SK-N-MC (cell line): ENCODE measurements around the gene SCCPDH.
"Not testable (repeated sequence)": the region's sequence is repeated elsewhere in the genome, so short reads cannot be mapped to it uniquely, and the experiment has no call there.

Experiments
- DNase-seq: peaks from one replicate; pipeline ENCODE4 v3.0.0-alpha.2; 2011; ENCODE audit warnings: low read depth, low spot score
- H3K27ac ChIP-seq: fragments of 200-600 bp; sonication (generic); 2 replicates; pipeline ENCODE4 v1.5.1; 2016; ENCODE audit warnings: mixed run types
- H3K36me3 ChIP-seq: fragments of 200-600 bp; sonication (generic); 2 replicates; pipeline ENCODE4 v1.6.1; 2017; ENCODE audit warnings: antibody characterized with exemption, low read length, mixed read lengths; ENCODE audit not compliant: insufficient read depth
- H3K4me3 ChIP-seq: fragments of 200-600 bp; sonication (generic); 2 replicates; pipeline ENCODE4 v1.5.1; 2016
- H3K9ac ChIP-seq: fragments of 200-600 bp; sonication (generic); 2 replicates; pipeline ENCODE4 v1.8.0; 2017; ENCODE audit warnings: mixed run types, mixed read lengths; ENCODE audit not compliant: insufficient read length
- H3K9me3 ChIP-seq: fragments of 200-600 bp; sonication (generic); 2 replicates; pipeline ENCODE4 v1.6.1; 2017; ENCODE audit warnings: low read depth, mild to moderate bottlenecking, antibody characterized with exemption, low read length, moderate library complexity, mixed read lengths
- EZH2 ChIP-seq: fragments of 200-600 bp; sonication (generic); IDR thresholded peaks from one replicate; pipeline ENCODE4 v1.6.1; 2017; ENCODE audit warnings: antibody characterized with exemption
- FOXP2 ChIP-seq: optimal IDR thresholded peaks from 2 replicates; pipeline ENCODE3; 2011; ENCODE audit warnings: mild to moderate bottlenecking, moderate library complexity; ENCODE audit not compliant: insufficient read depth; ENCODE audit errors: extremely low read length, control extremely low read depth
- POLR2AphosphoS5 ChIP-seq: IDR thresholded peaks from 2 replicates; pipeline ENCODE4 v1.6.1; 2012; ENCODE audit warnings: mild to moderate bottlenecking, low read depth, low read length, borderline replicate concordance

The SCCPDH gene

DNA sequence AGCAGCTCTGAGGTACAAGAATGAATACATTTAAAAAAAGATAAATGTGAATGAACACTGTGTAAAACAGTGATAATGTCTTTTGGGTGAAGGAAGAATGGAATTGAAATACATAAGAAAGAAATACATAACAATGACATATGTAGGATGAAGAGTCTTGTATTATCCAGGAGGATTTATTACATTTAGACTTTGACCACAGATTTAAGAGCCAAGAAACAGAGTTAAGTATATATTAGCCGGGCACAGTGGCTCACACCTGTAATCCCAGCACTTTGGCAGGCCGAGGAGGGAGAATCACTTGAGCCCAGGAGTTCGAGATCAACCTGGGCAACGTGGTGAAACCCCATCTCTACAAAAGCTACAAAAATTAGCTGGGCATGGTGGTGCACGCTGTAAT is 79.7 kb downstream of the SCCPDH start:
- no peak for DNase-seq
- Histone ChIP-seq H3K27ac (no peak overlapping the region), H3K4me3 (no peak overlapping the region), H3K9me3 (no peaks in the 10 kb centered on the region), H3K9ac (no peak overlapping the region), H3K36me3 (no peaks in the 10 kb centered on the region)
- TF ChIP-seq POLR2AphosphoS5: no peak
- TF ChIP-seq FOXP2: no peak

DNA sequence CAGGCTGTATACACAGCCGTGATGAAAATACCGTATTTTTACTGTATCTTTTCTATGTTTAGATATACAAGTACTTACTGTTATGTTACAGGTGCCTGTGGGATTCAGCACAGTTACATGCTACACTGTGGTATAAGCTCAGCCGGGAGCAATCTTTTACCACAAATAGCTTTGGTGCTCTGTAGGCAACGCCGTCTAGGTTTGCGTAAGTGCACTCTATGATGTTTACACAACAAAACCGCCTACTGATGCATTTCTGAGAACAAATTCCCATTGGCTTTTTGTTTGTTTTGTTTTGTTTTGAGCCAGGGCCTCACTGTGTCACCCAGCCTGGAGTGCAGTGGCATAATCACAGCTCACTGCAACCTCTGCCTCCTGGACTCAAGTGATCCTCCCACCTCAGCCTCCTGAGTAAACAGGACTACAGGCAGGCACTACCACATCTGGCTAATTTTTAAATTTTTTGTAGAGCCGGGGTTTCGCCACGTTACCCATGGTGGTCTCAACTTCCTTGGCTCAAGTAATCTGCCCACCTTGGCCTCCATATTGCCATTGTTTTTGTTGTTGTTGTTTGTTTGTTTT is 81.0 kb downstream of the SCCPDH start:
- H3K27ac ChIP-seq: no peak overlapping the region
- TF ChIP-seq POLR2AphosphoS5: no peak
- TF ChIP-seq FOXP2: no peak
- TF ChIP-seq EZH2: no peak
- no peak overlapping the region for H3K4me3 ChIP-seq
- H3K36me3 ChIP-seq: no peaks in the 10 kb centered on the region
- no peaks in the 10 kb centered on the region for H3K9me3 ChIP-seq
- H3K9ac ChIP-seq: no peak overlapping the region
- no peak for DNase-seq

DNA sequence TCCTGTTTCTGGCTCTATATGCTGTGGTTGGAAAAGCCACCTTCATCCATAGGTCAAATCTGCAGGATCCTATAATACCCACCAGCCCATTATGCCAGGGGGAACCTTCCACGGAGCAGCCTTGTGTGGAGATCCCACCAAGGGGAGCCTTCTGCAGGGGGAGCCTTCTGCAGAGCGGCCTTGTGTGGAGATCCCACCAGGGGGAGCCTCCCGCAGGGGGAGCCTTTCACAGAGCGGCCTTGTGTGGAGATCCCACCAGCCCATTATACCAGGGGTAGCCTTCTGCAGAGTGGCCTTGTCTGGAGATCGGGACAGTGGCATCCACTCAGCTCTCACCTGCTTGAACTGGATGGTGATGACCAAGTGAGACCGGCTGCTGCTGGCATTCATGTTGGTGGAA is 85.3 kb downstream of the SCCPDH start:
- Histone ChIP-seq H3K4me3 (no peak overlapping the region), H3K9me3 (no peaks in the 10 kb centered on the region), H3K36me3 (no peaks in the 10 kb centered on the region), H3K27ac (no peak overlapping the region), H3K9ac (no peak overlapping the region)
- DNase-seq: no peak
- TF ChIP-seq FOXP2 (no peak), POLR2AphosphoS5 (no peak), EZH2 (no peak)

DNA sequence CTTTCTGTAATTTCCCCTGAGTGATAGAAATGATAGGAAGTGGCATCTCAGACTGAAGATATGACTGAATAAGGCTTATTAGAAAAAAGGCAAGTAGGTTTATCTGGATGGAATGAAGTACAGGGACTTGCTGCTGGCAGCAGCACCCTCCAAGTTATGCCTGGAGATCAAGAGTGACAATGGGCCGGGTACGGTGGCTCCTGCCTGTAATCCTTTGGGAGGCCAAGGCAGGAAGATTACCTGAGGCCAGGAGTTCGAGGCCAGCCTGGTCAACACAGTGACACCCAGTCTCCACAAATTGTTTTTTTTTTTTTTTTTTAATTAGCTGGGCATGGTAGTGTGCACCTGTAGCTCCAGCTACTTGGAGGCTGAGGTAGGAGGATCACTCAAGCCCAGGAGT is 87.8 kb downstream of the SCCPDH start:
- Histone ChIP-seq H3K27ac (no peak overlapping the region), H3K4me3 (no peak overlapping the region)

DNA sequence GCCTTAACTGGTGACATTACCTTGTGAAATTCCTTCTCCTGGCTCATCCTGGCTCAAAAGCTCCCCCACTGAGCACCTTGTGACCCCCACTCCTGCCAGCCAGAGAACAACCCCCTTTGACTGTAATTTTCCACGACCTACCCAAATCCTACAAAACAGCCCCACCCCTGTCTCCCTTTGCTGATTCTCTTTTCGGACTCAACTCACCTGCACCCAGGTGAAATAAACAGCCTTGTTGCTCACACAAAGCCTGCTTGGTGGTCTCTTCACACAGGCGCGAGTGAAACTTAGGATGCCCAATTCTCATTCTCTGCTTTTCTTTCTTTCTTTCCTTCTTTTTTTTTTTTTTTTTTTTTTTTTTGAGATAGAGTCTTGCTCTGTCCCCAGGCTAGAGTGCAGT is 89.1 kb downstream of the SCCPDH start:
- not testable (repeated sequence) for H3K4me3 ChIP-seq, H3K36me3 ChIP-seq, H3K27ac ChIP-seq, H3K9me3 ChIP-seq, H3K9ac ChIP-seq, DNase-seq

More for the DNA sequence above, 87.8 kb downstream of the SCCPDH start:
- Histone ChIP-seq H3K9ac (no peak overlapping the region), H3K9me3 (no peaks in the 10 kb centered on the region), H3K36me3 (no peaks in the 10 kb centered on the region)
- no peak for TF ChIP-seq FOXP2
- TF ChIP-seq POLR2AphosphoS5: no peak
- TF ChIP-seq EZH2: no peak
- DNase-seq: no peak

DNA sequence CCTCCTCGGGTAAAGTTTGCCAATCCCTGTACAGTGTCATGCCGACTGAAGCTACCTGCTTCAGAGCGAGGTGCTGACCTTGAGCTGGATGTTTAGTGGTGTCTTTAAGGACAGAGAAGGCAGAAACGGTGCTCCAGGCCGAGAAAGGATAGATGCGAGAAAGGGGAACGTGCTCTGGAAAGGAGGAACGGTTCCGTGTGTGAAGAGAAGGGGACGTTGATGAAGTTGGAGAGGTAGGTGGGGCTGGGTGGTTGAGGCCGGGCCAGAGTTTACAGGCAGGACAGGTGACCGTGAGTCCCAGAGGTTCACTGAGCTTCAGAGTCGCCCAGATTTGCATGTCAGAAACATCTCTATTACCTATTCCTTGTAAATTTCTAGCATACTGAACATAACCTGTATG is 90.7 kb downstream of the SCCPDH start:
- TF ChIP-seq EZH2: no peak
- no peak for TF ChIP-seq POLR2AphosphoS5
- no peak for TF ChIP-seq FOXP2
- H3K36me3 ChIP-seq: no peaks in the 10 kb centered on the region
- H3K9me3 ChIP-seq: no peaks in the 10 kb centered on the region
- no peak overlapping the region for H3K4me3 ChIP-seq
- no peak for DNase-seq
- no peak overlapping the region for H3K27ac ChIP-seq
- no peak overlapping the region for H3K9ac ChIP-seq

DNA sequence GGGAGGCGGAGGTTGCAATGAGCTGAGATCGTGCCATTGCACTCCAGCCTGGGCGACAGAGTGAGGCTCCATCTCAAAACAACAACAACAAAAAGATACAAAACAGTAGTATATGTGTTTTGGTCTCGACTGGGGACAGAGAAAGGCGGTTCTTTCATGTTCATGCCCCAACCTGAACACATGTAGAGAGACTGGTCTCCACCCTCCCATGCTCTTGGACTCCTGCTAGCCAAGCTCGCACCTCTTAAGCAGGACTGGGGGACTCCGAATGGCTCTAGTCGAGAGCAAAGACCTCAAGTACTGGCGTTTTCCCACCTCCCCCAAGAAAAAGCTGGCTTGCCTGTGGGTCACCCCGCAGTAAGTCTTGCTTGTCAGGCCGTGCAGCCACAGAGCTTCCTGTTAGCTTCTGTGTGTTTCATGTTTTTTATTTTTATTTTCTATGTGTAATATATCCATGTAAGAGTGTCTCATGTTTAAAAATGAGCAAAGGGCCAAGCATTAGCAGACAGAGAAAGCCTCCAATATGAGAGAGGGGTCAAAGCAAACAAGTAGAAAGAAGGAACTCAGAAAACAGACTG is 91.6 kb downstream of the SCCPDH start:
- no peak overlapping the region for H3K4me3 ChIP-seq
- H3K9ac ChIP-seq: no peak overlapping the region
- no peak overlapping the region for H3K27ac ChIP-seq
- TF ChIP-seq FOXP2 (no peak), POLR2AphosphoS5 (no peak)
- H3K36me3 ChIP-seq: no peaks in the 10 kb centered on the region
- DNase-seq: no peak
- no peaks in the 10 kb centered on the region for H3K9me3 ChIP-seq
